HepG2 (cell line): ENCODE measurements around the gene CREG2. TPM values are rescaled to one million over a fixed set of nuclear protein-coding genes. Genes with fewer than 3 reads are reported as not detected.
A peak's percentile ranks its signal among the peaks of the same experiment; 100 is the strongest.

ENCODE experiments used
- AKNA ChIP-seq: sonication (generic); formaldehyde crosslinking; IDR thresholded peaks from 2 replicates; pipeline ENCODE4 v1.4.0; 2020; ENCODE audit warnings: missing genetic modification reagents, borderline replicate concordance
- FOXA1 ChIP-seq, 2 experiments: fragments of 450-650 bp in 1 of 2; sonication (generic) in 1 of 2; formaldehyde crosslinking in 1 of 2; IDR thresholded peaks; 2 replicates each; pipeline versions ENCODE4 v1.4.0 to v1.6.1; 2016 to 2020; ENCODE audit warnings: missing genetic modification reagents in 1 of 2
- GLI4 ChIP-seq: sonication (generic); formaldehyde crosslinking; IDR thresholded peaks from 2 replicates; pipeline ENCODE4 v1.5.1; 2020; ENCODE audit warnings: missing genetic modification reagents, mild to moderate bottlenecking, moderate library complexity, borderline replicate concordance
- HNF4A ChIP-seq: sonication (generic); formaldehyde crosslinking; IDR thresholded peaks from 2 replicates; pipeline ENCODE4 v1.4.0; 2020; ENCODE audit warnings: missing genetic modification reagents
- KLF13 ChIP-seq: sonication (generic); formaldehyde crosslinking; IDR thresholded peaks from 2 replicates; pipeline ENCODE4 v1.4.0; 2020; ENCODE audit warnings: mild to moderate bottlenecking, missing genetic modification reagents
- PHF8 ChIP-seq: sonication (generic); formaldehyde crosslinking; IDR thresholded peaks from 2 replicates; pipeline ENCODE4 v1.5.0; 2020; ENCODE audit warnings: missing genetic modification reagents
- XRCC5 ChIP-seq: fragments of 200-400 bp; formaldehyde crosslinking; optimal IDR thresholded peaks from 2 replicates; pipeline ENCODE3; 2017; ENCODE audit warnings: mild to moderate bottlenecking, low read length
- ZBTB1 ChIP-seq: sonication (generic); formaldehyde crosslinking; IDR thresholded peaks from 2 replicates; pipeline ENCODE4 v1.4.0; 2020; ENCODE audit warnings: missing genetic modification reagents, borderline replicate concordance
- ZNF274 ChIP-seq: sonication (generic); formaldehyde crosslinking; IDR thresholded peaks from 2 replicates; pipeline ENCODE4 v1.5.1; 2020; ENCODE audit warnings: mild to moderate bottlenecking, missing genetic modification reagents
- ZNF557 ChIP-seq: sonication (generic); formaldehyde crosslinking; IDR thresholded peaks from 2 replicates; pipeline ENCODE4 v1.4.0; 2020; ENCODE audit warnings: missing genetic modification reagents
- ZNF614 ChIP-seq: IDR thresholded peaks from 2 replicates; pipeline ENCODE4 v1.6.1; 2018; ENCODE audit warnings: missing biosample characterization, missing genetic modification reagents, inconsistent platforms, borderline replicate concordance
- ZNF816 ChIP-seq: sonication (generic); formaldehyde crosslinking; IDR thresholded peaks from 2 replicates; pipeline ENCODE4 v1.8.0; 2022; ENCODE audit warnings: missing genetic modification reagents, mild to moderate bottlenecking, borderline replicate concordance
- ZZZ3 ChIP-seq: sonication (generic); formaldehyde crosslinking; IDR thresholded peaks from 2 replicates; pipeline ENCODE4 v1.4.0; 2020; ENCODE audit warnings: missing genetic modification reagents, mild to moderate bottlenecking, borderline replicate concordance
- polyA plus RNA-seq, 8 experiments: library from polyadenylated mRNA; depleted of rRNA in 3 of 8; stranded (reverse) in 7 of 8; unstranded in 1 of 8; fragments of >200 nt; fragmentation: Illumina TruSeq in 4 of 8; extraction: Trizol in 4 of 8; gene quantifications; 2 replicates each; pipeline versions ENCODE4 v1.2.1 to v1.2.3, GENCODE V29; 2011 to 2016; ENCODE audit warnings: low read depth in 4 of 8, missing spikeins in 1 of 8, mixed read lengths in 1 of 8; ENCODE audit not compliant: insufficient read depth in 1 of 8
- total RNA-seq, 5 experiments: library from RNA; depleted of rRNA; stranded (reverse); fragments of >200 nt; fragmentation: Illumina TruSeq; extraction: Trizol; gene quantifications; 2 replicates each; pipeline ENCODE4 v1.2.3, GENCODE V29; 2016; ENCODE audit warnings: low read depth in 1 of 5
- TF ChIP-seq, protein P1 (sequence below): sonication (generic); formaldehyde crosslinking; IDR thresholded peaks from 2 replicates; pipeline ENCODE4 v1.4.0; 2020; ENCODE audit warnings: missing genetic modification reagents, mild to moderate bottlenecking, borderline replicate concordance
- TF ChIP-seq, protein P2 (sequence below): sonication (generic); formaldehyde crosslinking; IDR thresholded peaks from 2 replicates; pipeline ENCODE4 v1.4.0; 2020; ENCODE audit warnings: low read depth, missing genetic modification reagents

Gene CREG2
- total and polyA plus RNA-seq, 2 of the 13 experiments (the other 11 are each of a cell fraction or from before 2014, with no cell fraction given), result 0.18 to 0.26 TPM

- TF ChIP-seq ZNF557 (CRISPR knock-in tag) (0 out of 2 replicates have a peak, but pooled peaks have one; percentile 28), ZNF614 (CRISPR knock-in tag) (no peak), ZZZ3 (no peak), ZNF816 (no peak), GLI4 (CRISPR knock-in tag) (no peak), HNF4A (peak; percentile 38; the same call in 1 of the 2 replicates), KLF13 (CRISPR knock-in tag) (no peak), XRCC5 (no peak), PHF8 (CRISPR knock-in tag) (0 out of 2 replicates have a peak, but pooled peaks have one; percentile 14), ZNF274 (CRISPR knock-in tag) (no peak), ZBTB1 (CRISPR knock-in tag) (no peak), AKNA (0 out of 2 replicates have a peak, but pooled peaks have one; percentile 54), FOXA1 (IDR thresholded peaks at IDR 0.05) (no peak), FOXA1 (CRISPR knock-in tag; IDR thresholded peaks at IDR 0.05) (no peak)
- TF ChIP-seq, protein P1, sequence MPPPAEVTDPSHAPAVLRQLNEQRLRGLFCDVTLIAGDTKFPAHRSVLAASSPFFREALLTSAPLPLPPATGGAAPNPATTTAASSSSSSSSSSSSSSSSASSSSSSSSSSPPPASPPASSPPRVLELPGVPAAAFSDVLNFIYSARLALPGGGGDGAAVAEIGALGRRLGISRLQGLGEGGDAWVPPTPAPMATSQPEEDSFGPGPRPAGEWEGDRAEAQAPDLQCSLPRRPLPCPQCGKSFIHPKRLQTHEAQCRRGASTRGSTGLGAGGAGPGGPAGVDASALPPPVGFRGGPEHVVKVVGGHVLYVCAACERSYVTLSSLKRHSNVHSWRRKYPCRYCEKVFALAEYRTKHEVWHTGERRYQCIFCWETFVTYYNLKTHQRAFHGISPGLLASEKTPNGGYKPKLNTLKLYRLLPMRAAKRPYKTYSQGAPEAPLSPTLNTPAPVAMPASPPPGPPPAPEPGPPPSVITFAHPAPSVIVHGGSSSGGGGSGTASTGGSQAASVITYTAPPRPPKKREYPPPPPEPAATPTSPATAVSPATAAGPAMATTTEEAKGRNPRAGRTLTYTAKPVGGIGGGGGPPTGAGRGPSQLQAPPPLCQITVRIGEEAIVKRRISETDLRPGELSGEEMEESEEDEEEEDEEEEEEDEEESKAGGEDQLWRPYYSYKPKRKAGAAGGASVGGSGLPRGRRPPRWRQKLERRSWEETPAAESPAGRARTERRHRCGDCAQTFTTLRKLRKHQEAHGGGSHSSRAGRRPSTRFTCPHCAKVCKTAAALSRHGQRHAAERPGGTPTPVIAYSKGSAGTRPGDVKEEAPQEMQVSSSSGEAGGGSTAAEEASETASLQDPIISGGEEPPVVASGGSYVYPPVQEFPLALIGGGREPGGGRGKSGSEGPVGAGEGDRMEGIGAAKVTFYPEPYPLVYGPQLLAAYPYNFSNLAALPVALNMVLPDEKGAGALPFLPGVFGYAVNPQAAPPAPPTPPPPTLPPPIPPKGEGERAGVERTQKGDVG (CRISPR knock-in tag), result no peak
- TF ChIP-seq, protein P2, sequence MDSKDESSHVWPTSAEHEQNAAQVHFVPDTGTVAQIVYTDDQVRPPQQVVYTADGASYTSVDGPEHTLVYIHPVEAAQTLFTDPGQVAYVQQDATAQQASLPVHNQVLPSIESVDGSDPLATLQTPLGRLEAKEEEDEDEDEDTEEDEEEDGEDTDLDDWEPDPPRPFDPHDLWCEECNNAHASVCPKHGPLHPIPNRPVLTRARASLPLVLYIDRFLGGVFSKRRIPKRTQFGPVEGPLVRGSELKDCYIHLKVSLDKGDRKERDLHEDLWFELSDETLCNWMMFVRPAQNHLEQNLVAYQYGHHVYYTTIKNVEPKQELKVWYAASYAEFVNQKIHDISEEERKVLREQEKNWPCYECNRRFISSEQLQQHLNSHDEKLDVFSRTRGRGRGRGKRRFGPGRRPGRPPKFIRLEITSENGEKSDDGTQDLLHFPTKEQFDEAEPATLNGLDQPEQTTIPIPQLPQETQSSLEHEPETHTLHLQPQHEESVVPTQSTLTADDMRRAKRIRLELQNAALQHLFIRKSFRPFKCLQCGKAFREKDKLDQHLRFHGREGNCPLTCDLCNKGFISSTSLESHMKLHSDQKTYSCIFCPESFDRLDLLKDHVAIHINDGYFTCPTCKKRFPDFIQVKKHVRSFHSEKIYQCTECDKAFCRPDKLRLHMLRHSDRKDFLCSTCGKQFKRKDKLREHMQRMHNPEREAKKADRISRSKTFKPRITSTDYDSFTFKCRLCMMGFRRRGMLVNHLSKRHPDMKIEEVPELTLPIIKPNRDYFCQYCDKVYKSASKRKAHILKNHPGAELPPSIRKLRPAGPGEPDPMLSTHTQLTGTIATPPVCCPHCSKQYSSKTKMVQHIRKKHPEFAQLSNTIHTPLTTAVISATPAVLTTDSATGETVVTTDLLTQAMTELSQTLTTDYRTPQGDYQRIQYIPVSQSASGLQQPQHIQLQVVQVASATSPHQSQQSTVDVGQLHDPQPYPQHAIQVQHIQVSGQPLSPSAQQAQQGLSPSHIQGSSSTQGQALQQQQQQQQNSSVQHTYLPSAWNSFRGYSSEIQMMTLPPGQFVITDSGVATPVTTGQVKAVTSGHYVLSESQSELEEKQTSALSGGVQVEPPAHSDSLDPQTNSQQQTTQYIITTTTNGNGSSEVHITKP (CRISPR knock-in tag), result no peak
These were observed 76.2 kb downstream of the CREG2 start (continued) for GRCh38 chr2:101310834-101311695.
